Suppressor macrophage treated with lipopolysaccharide for 1 hour (primary cell): Measurements from ENCODE around the gene CXXC4.

ENCODE experiments used
- DNase-seq, 3 donors: peaks; one replicate each; pipeline ENCODE4 v3.0.0-alpha.2; 2020 to 2022

The CXXC4 gene

GRCh38 chr4:104494822-104495559, at the start of gene CXXC4:
Gene CXXC4 (minus strand): TSS chr4:104494894. CDS start chr4:104491802, 3,092 bp downstream.
- peak in 1 of 3 donors; percentile 5 for DNase-seq

- DNase-seq = no peak
Observed at GRCh38 chr4:104533156-104533555, 38.5 kb upstream of the CXXC4 start.

- no peak for DNase-seq
Observed at GRCh38 chr4:104532677-104533076, 38.0 kb upstream of the CXXC4 start.

DNA sequence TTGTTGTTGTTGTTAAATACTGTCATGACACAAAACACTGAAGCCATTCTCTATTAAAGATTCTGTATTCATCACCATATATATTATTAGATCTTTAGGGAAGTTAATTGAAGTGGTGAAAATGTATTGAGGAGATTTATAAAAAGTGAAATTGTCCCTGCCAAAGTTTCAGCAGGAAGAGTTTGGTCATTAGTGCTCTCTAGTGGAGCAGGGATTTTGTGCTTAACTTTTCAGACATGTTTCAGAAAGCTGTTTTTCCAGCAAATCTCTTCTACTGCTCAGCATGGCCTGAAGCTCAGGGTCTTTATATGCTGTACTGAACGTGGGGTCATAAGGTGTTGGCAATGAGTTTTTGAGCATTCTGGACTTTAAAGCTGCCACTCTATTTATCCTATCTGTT, 36.7 kb upstream of the CXXC4 start:
- no peak for DNase-seq

DNA sequence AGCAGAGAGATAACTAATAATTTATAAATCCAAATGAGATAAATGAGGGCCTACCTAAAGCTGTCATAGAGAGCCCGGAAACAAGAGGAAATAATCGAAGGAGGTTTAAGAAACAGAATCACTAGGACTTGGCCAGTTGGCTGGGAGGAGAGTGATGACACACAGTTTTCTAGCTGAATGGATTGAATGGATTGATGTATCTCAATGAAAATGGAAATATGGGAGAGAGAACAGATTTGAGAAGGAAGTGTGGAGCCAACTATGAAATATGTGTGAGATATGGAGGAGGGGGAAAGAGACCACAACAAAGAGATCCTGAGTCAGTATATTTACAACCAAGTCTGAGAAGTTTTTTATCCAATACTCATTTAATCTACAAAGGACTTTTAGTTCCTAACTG, 35.7 kb upstream of the CXXC4 start:
- DNase-seq = no peak

- DNase-seq = no peak
Observed at GRCh38 chr4:104524591-104524990, 29.9 kb upstream of the CXXC4 start.

DNA sequence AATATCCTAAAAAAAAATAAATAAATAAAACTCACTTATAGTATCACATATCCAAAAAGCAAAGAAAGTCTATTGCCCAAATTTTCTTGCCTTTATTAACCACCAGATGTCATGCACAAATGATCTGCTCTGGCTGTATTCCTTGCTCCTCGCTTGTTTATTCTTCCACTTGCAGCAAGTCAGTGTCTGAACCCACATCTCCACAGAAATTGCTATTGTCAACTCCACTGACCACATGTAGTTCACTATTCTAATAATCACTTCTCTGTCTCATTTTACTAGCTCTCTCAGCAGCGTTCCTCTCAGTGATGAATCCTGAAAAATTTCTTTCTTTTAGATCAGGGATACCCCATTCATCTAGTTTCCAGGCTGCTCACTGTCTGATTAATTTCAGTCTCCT, 29.3 kb upstream of the CXXC4 start:
- DNase-seq = no peak

DNA sequence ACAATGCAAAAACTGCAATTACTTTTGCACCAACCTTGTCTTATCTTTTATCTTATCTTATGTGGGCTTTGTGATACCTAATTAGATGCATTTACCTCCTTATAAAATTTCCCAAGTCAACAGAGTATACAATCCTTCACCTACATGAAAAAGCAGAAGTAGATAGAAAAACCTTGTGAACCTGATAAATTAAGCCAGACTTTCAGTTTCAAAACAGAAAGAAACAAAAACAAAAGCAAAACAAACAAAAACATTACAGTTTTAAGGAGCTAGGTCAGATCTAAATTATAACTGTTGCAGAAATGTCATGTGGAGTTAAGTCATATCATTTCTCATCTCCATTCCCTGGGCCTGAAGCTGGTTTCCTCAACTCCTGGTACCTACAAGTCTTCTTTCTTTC, 24.9 kb upstream of the CXXC4 start:
- no peak for DNase-seq

DNA sequence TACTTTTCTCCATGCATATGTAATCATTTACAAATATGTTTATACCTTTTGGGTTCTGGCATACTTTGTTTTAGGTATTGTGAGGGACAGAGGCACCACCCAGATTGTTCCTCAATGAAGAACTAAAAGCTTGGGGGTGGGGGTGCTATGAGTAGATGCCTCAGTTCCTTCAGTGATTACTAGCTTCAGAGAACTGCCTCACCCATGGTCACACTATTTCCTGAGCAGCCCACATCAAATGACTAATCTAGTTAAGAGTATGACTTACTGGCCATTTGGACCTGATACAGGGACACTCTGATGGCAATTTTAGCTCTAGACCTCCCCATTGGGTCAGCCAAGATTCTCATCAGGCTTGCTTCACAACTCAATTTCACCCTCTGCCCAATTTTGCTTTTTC, 22.2 kb upstream of the CXXC4 start:
- DNase-seq = no peak

GRCh38 chr4:104508224-104508623, 13.5 kb upstream of the CXXC4 start:
- DNase-seq = no peak

- DNase-seq = no peak
Observed at GRCh38 chr4:104507112-104507511, 12.4 kb upstream of the CXXC4 start.

DNA sequence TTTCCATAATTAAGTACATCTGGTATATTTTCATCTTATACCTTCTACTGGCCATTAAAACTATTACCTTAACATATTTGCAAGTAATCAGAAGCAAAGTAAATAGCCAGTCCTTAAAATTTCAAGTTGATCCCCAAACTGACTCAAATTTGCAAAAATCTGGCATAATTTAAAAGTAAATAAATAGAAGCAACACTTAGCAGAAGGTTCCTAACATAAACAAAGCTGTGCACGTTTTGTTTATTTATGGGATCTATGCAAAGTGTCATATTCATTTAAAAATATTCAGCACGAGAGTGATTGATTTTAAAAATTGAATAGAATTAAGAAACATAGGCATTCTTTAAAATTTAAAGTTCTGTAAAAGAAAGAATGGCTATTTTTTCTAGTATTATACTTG, 9.8 kb upstream of the CXXC4 start:
- DNase-seq = no peak

DNA sequence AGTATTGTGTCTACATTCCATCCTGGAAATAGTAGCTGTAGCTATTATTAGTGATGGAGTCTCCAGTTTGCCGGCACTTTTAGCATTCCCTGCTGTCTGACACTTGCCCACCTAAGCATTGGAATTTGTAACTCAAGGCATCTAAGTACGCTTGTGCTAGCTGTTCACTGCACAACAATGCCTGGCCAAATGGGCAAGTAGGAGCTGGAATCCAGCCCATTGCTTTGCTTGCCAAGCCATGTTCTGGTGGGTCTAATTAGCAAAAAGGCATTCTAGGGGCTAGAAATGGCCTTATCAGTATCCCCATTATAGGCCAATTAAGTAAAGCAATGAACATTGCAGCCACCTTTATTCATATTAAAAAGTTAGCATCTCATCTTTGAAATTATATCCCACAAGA, 7.8 kb upstream of the CXXC4 start:
- DNase-seq = no peak

- DNase-seq = no peak
Observed at GRCh38 chr4:104501290-104501689, 6.6 kb upstream of the CXXC4 start.

DNA sequence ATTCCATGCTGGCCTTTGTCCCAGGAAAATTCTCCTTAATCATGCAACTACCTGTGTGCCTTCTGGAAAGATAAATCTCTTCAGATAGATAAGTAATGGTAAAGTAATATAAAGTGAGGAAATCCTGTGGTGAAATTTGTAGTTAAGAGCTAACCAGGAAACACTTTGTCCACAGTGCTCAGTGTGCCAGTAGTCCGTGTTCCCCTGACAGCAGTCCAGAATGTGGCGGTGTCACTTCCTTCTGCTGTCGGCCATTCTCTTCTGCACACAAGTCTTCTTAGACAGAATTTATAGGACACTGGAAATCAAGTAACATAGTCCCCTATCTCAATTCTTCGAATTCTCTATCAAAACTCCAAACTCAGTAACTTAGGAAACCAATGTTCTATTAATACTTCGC, 5.7 kb upstream of the CXXC4 start:
- DNase-seq = no peak

GRCh38 chr4:104494185-104494584, 509 bp downstream of the CXXC4 start:
- no peak for DNase-seq

DNA sequence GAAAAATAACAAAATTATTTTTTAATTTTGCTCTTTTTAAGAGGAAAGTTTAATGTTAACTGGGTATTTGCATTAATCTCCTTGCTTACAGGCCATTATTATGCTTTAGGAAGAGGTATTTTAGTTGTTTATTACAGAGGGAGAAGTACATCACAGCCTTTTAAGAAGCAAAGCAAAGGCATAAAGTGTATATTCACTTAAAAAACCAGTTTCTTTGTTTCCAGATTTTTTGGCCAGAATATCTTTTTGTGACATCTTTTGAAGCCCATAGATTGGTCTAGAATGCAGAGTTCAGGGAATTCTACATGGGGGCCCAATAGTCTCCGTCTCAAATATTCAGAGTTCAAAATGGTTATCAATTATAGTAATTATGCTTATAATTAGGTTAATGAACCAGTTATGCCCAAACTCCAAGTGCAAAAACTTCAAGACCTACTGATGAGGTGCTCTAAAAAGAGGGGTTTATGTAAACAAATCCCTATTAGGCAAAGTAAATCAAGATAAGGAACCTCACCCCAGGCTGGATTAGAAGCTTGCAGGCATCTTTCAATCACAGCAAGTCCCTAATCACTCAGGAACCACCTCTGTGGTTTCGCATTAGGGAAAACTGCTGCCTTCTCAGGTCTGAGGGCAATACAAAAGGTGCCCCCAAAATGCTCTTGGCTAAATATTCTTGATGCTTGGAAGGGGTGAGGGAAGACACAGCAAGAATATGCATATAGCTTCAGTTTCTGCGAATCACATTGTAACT, 1.4 kb downstream of the CXXC4 start:
- no peak for DNase-seq

GRCh38 chr4:104492183-104492771, 2.4 kb downstream of the CXXC4 start:
- DNase-seq = no peak

DNA sequence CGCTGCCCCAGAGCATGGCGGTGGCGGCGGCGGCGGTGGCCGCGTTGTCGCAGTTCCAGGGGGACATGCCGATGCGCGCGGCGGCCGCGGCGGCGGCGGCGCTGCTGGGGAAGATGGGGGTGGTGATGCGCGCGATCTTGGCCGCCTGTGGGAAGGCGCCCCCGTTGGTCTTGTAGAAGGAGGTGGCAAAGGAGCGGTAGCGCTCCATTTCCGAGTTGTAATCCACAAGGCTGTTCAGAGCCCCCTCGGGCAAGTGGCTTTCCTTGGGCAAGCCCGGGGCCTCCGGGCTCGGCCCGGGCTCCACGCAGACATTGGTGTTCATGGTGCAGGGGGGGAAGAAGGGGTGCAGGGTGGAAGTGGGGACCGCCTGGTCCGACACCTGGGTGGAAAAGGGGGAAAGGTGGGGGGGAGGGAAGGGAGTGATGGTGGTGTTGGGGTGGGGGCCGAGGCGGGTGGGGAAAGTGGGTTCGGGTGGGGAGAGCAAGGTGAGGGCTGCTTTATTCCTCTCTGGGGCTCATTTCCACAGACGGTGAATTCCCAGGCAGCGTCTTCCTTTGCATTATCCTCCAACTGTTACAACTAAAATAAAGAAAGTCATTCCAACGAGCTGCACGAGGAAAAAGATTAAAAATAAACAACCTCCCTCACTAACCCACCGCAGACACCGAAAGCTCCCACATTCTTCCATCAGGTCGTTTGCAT, 3.1 kb downstream of the CXXC4 start:
- peak in 2 of 3 donors; percentile 6 to 41 for DNase-seq

DNA sequence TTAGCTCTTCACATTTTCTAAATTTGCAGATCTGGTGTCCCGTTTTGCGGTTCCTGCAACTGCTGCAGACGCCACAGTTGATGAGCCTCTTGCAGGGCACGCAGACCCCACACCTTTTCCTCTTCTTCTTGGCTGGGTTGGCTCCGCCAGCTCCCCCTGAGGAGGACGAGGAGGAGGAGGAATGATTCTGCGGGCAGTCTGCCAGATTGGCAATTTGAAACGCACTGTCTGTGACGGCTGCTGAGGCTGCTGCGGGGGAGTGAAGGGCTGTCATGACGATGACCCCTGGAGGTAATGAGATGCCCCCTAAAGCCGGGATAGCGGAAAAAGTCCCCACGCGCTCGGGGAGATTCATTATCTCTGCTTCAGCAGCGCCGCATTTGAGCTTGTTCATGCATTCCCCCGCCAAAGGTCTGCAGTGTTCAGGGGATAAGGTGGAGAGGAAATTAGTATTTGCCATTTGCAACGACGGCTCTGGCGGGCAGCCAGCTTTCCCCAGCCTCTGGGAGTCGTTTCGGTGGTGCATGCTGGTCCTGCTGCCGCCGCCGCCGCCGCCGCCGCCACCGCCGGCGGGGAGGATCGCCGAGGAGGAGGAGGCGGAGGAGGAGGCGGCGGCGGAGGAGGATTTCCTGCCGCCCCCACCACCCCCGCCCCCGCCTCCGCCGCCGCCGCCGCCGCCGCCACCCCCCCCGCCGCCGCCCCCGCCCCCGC, 3.8 kb downstream of the CXXC4 start:
- peak in 2 of 3 donors; percentile 24 to 54 for DNase-seq

- no peak for DNase-seq
Observed at GRCh38 chr4:104490096-104490769, 4.5 kb downstream of the CXXC4 start.

DNA sequence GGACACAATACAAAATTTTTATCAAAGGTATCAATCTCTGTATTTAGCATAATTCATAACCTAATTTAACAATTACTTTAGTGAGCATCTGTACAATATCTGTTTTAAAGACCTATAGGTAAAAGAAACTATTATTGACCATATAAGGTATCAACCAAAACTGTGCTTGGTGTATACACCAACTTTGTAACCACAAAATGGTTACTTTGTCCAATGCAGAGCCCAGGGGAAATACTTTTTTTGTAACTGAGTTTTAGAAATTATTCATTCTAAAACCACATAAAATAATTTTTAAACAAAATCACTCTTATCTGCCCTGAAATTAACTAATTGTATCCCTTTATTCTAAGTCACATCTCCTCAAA, 5.0 kb downstream of the CXXC4 start:
- DNase-seq = no peak
